Osteoblast (primary cell): Measurements from ENCODE around the gene PSPC1. TPM values are rescaled to one million over a fixed set of nuclear protein-coding genes. Genes with fewer than 3 reads are reported as not detected.

Source experiments
- DNase-seq: peaks from one replicate; pipeline ENCODE4 v3.0.0; 2011; ENCODE audit warnings: low spot score, mixed read lengths; ENCODE audit not compliant: insufficient read length; ENCODE audit errors: missing footprints
- H2AFZ ChIP-seq: 2 replicates; pipeline ENCODE4 v1.6.0; 2011; ENCODE audit warnings: mild to moderate bottlenecking, low read length
- H3K27ac ChIP-seq: 2 replicates; pipeline ENCODE4 v1.5.1; 2011; ENCODE audit warnings: mild to moderate bottlenecking, low read depth, low read length, moderate library complexity
- H3K27me3 ChIP-seq: 2 replicates; pipeline ENCODE4 v1.6.0; 2012; ENCODE audit warnings: mild to moderate bottlenecking, control low read depth, inconsistent platforms, low read length, moderate library complexity; ENCODE audit not compliant: insufficient read depth
- H3K36me3 ChIP-seq: 2 replicates; pipeline ENCODE4 v1.5.1; 2011; ENCODE audit warnings: mild to moderate bottlenecking, low read length, control low read depth, moderate library complexity; ENCODE audit not compliant: insufficient read depth
- H3K4me1 ChIP-seq: 2 replicates; pipeline ENCODE4 v1.5.1; 2011; ENCODE audit warnings: mild to moderate bottlenecking, low read length, control low read depth, moderate library complexity; ENCODE audit not compliant: insufficient read depth
- H3K4me2 ChIP-seq: 2 replicates; pipeline ENCODE4 v1.6.0; 2011; ENCODE audit warnings: mild to moderate bottlenecking, low read length; ENCODE audit not compliant: insufficient read depth
- H3K4me3 ChIP-seq: fragments of 200-600 bp; sonication (generic); 3 replicates; pipeline ENCODE4 v1.5.1; 2012; ENCODE audit warnings: mild to moderate bottlenecking, low read length, inconsistent platforms; ENCODE audit not compliant: insufficient read depth
- H3K79me2 ChIP-seq: 2 replicates; pipeline ENCODE4 v1.6.0; 2012; ENCODE audit warnings: mild to moderate bottlenecking, low read length, control low read depth, inconsistent platforms; ENCODE audit not compliant: insufficient read depth
- H3K9me3 ChIP-seq: 2 replicates; pipeline ENCODE4 v1.5.1; 2011; ENCODE audit warnings: low read depth, low read length, control low read depth
- H4K20me1 ChIP-seq: 2 replicates; pipeline ENCODE4 v1.6.0; 2012; ENCODE audit warnings: mild to moderate bottlenecking, low read length, control low read depth; ENCODE audit not compliant: insufficient read depth
- CTCF ChIP-seq: IDR thresholded peaks from 2 replicates; pipeline ENCODE4 v1.5.1; 2011; ENCODE audit warnings: mild to moderate bottlenecking, low read depth, low read length, moderate library complexity; ENCODE audit errors: extremely low read depth
- total RNA-seq: library from RNA; depleted of rRNA; stranded (reverse); fragments of >200 nt; gene quantifications from 2 replicates; pipeline ENCODE4 v1.2.3, GENCODE V29; 2012

PSPC1 gene
- total RNA-seq, 1 donor: 59.0 TPM

DNA sequence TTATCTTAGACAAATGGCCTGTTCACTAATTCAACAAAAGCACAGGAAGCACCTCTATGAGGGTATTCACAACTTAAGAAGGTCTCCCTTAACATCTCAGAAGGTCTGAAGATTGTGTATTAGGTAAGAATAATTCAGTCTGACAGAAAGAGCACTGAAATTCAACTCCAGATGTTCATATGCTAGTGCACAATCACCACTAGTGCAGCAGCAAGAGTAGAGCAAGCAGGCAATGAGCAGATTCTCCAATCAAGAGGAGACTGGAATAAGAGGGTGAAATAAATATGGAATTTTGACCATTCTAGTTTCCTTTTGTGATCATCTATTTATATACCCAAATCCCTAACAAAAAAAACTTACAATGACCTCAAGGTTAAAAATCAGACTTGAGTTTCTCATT lies 97.3 kb downstream of the PSPC1 start:
- H3K4me1 ChIP-seq: no peaks in the 10 kb centered on the region
- DNase-seq: no peak

DNA sequence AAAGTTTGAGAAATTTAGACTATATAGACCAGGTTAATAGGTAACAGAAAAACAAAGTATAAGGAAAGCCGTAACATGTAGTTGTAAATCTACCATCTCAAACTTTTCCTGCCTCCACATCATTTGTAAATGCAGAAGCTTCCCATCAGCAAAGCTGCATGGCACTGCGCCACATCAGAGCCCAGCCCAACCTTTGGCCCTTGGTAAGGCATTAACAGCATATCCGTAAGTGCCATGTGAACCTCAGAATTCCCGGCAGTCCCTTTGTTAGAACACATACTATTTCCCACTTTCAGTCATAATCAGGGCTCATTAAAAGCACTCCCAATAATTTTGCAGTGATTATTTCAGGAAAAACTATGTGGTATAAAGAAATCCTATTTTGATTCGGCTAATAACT lies 97.7 kb downstream of the PSPC1 start:
- no peak for DNase-seq
- H3K9me3 ChIP-seq: no peaks in the 10 kb centered on the region
- H3K4me2 ChIP-seq: no peak overlapping the region
- no peak overlapping the region for H3K4me3 ChIP-seq
- peaks cover 2% of the 10 kb centered on the region for H3K79me2 ChIP-seq
- no peaks in the 10 kb centered on the region for H3K27me3 ChIP-seq
- H3K27ac ChIP-seq: no peak overlapping the region
- H3K4me1 ChIP-seq: no peaks in the 10 kb centered on the region
- TF ChIP-seq CTCF: no peak
- H2AFZ ChIP-seq: no peak overlapping the region
- peaks cover 6% of the 10 kb centered on the region for H3K36me3 ChIP-seq
- no peaks in the 10 kb centered on the region for H4K20me1 ChIP-seq

More for the DNA sequence above, 97.3 kb downstream of the PSPC1 start:
- Histone ChIP-seq H3K4me3 (no peak overlapping the region), H3K36me3 (peaks cover 6% of the 10 kb centered on the region), H3K9me3 (no peaks in the 10 kb centered on the region), H4K20me1 (no peaks in the 10 kb centered on the region), H3K27ac (no peak overlapping the region), H3K4me2 (no peak overlapping the region), H3K79me2 (peaks cover 2% of the 10 kb centered on the region), H2AFZ (no peak overlapping the region), H3K27me3 (no peaks in the 10 kb centered on the region)
- TF ChIP-seq CTCF: no peak

DNA sequence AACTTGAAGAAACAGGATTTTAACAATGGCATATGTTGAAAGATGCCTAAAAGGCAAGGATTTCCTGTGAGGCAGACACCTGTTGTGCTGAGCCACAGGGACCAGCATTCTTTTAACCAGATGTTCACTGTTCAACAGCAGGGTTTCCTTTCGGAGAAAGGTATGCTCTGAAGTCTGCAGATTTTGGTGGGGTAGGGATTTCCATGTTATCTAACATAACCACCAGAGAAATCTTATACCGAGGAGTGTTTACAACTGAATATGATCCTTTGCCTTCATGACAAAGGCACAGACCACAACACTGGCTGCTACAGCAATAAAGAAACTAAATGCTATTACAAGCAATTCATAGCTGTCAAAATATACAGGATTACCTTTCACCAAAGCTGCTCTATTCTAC lies 101.2 kb downstream of the PSPC1 start:
- Histone ChIP-seq H4K20me1 (no peaks in the 10 kb centered on the region), H3K4me2 (no peak overlapping the region), H3K4me1 (no peaks in the 10 kb centered on the region), H3K27me3 (no peaks in the 10 kb centered on the region), H3K4me3 (no peak overlapping the region), H3K79me2 (peaks cover 2% of the 10 kb centered on the region), H3K27ac (no peak overlapping the region), H3K9me3 (no peaks in the 10 kb centered on the region), H2AFZ (no peak overlapping the region), H3K36me3 (peaks cover 9% of the 10 kb centered on the region)
- DNase-seq: no peak
- TF ChIP-seq CTCF: no peak

DNA sequence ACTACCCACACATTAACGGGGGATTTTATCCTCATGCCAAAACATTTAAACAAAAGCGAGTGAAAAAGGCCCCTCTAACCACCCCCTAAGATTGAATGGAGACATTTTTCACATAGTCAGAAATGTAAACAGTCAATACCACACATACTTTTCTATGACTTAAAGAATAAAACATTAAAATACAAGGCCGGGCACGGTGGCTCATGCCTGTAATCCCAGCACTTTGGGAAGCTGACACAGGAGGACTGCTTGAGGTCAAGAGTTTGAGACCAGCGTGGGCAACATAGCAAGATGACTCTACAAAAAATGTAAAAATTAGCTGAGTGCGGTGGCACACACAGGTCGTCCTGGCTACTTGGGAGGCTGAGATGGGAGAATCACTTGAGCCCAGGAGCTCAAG lies 102.0 kb downstream of the PSPC1 start:
- no peak for DNase-seq

More for the DNA sequence above, 102.0 kb downstream of the PSPC1 start:
- H3K27ac ChIP-seq: no peak overlapping the region
- no peaks in the 10 kb centered on the region for H3K27me3 ChIP-seq
- no peak overlapping the region for H3K4me2 ChIP-seq
- H3K36me3 ChIP-seq: peaks cover 9% of the 10 kb centered on the region
- H3K9me3 ChIP-seq: no peaks in the 10 kb centered on the region
- H4K20me1 ChIP-seq: no peaks in the 10 kb centered on the region
- no peak for TF ChIP-seq CTCF
- H3K79me2 ChIP-seq: peaks cover 2% of the 10 kb centered on the region
- no peak overlapping the region for H3K4me3 ChIP-seq
- no peaks in the 10 kb centered on the region for H3K4me1 ChIP-seq
- H2AFZ ChIP-seq: no peak overlapping the region
